HL-60 (cell line): ENCODE measurements around the gene SERPINE2.

Experiments
- DNase-seq, 2 experiments: peaks; one replicate each; pipeline ENCODE4 v3.0.0-alpha.2; 2010 to 2020; ENCODE audit warnings: low read depth in 1 of 2, low spot score in 1 of 2
- H3K27ac ChIP-seq: fragments of 250-450 bp; sonication (Bioruptor Pico); replicated peaks from 2 replicates; pipeline ENCODE4 v1.5.1; 2020; ENCODE audit warnings: mild to moderate bottlenecking, moderate library complexity
- H3K27me3 ChIP-seq: fragments of 250-450 bp; sonication (Bioruptor Pico); 2 replicates; pipeline ENCODE4 v1.5.1; 2021; ENCODE audit warnings: mild to moderate bottlenecking, moderate library complexity; ENCODE audit not compliant: insufficient read depth, poor library complexity, severe bottlenecking
- H3K4me3 ChIP-seq: replicated peaks from 2 replicates; pipeline ENCODE4 v1.5.1; 2011; ENCODE audit warnings: mild to moderate bottlenecking, control low read depth, low read length; ENCODE audit not compliant: insufficient read depth
- GABPA ChIP-seq: IDR thresholded peaks from 2 replicates; pipeline ENCODE4 v1.6.1; 2012; ENCODE audit warnings: low read depth
- POLR2AphosphoS5 ChIP-seq: IDR thresholded peaks from 2 replicates; pipeline ENCODE4 v1.6.1; 2012; ENCODE audit warnings: low read depth
- SPI1 ChIP-seq: IDR thresholded peaks from 2 replicates; pipeline ENCODE4 v1.6.1; 2012; ENCODE audit warnings: low read depth, mild to moderate bottlenecking, borderline replicate concordance
- TF ChIP-seq, protein P1 (sequence below): IDR thresholded peaks from one replicate; pipeline ENCODE4 v1.5.1; 2011; ENCODE audit warnings: low read length, control low read depth, inconsistent platforms; ENCODE audit not compliant: insufficient read depth
- TF ChIP-seq, protein P2 (sequence below): IDR thresholded peaks from 2 replicates; pipeline ENCODE4 v1.6.1; 2012; ENCODE audit warnings: low read depth; ENCODE audit not compliant: insufficient replicate concordance

SERPINE2 gene

DNA sequence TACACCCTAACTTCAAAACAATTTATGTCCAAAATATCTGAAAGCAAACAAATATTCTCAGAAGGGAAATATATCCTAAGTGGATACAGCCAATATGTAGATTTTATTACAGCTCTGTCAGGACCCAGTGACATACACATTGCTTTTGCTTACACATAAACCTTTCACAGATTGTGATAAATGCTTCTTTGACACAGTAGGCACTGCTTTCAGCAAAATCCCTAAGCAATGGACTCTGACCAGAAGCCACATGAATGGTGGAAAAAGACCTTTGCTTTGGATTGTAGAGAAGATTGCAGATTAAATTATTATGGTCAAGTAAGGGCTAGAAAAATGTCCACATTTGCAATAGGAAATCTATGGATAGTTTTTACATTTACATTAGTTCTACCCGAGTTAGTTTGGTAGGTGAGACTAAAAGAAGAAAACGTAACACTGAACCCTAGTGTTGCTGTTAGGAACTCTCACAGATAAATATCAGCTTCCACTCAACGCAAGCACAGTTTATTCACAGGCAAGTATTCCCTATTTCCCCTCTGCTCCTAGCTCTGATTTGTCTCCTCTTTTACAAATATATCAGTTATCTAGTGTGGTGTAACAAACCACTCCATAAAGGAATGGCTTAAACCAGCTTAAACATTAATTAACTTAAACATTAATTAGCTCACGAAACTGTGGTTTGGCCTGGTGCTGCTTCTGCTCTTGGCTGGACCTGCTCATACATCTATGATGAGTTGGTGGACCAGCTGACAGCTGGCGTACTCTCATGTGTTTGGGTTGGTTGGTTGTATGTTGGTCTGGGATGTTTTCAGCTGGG is 23.6 kb upstream of the SERPINE2 start:
- Histone ChIP-seq H3K27me3 (no peaks in the 10 kb centered on the region), H3K27ac (no peak overlapping the region), H3K4me3 (no peak overlapping the region)
- no peak for DNase-seq
- no peak for TF ChIP-seq SPI1
- TF ChIP-seq, protein P1, sequence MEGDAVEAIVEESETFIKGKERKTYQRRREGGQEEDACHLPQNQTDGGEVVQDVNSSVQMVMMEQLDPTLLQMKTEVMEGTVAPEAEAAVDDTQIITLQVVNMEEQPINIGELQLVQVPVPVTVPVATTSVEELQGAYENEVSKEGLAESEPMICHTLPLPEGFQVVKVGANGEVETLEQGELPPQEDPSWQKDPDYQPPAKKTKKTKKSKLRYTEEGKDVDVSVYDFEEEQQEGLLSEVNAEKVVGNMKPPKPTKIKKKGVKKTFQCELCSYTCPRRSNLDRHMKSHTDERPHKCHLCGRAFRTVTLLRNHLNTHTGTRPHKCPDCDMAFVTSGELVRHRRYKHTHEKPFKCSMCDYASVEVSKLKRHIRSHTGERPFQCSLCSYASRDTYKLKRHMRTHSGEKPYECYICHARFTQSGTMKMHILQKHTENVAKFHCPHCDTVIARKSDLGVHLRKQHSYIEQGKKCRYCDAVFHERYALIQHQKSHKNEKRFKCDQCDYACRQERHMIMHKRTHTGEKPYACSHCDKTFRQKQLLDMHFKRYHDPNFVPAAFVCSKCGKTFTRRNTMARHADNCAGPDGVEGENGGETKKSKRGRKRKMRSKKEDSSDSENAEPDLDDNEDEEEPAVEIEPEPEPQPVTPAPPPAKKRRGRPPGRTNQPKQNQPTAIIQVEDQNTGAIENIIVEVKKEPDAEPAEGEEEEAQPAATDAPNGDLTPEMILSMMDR = no peak
- no peak for TF ChIP-seq GABPA
- TF ChIP-seq POLR2AphosphoS5 = no peak
- TF ChIP-seq, protein P2, sequence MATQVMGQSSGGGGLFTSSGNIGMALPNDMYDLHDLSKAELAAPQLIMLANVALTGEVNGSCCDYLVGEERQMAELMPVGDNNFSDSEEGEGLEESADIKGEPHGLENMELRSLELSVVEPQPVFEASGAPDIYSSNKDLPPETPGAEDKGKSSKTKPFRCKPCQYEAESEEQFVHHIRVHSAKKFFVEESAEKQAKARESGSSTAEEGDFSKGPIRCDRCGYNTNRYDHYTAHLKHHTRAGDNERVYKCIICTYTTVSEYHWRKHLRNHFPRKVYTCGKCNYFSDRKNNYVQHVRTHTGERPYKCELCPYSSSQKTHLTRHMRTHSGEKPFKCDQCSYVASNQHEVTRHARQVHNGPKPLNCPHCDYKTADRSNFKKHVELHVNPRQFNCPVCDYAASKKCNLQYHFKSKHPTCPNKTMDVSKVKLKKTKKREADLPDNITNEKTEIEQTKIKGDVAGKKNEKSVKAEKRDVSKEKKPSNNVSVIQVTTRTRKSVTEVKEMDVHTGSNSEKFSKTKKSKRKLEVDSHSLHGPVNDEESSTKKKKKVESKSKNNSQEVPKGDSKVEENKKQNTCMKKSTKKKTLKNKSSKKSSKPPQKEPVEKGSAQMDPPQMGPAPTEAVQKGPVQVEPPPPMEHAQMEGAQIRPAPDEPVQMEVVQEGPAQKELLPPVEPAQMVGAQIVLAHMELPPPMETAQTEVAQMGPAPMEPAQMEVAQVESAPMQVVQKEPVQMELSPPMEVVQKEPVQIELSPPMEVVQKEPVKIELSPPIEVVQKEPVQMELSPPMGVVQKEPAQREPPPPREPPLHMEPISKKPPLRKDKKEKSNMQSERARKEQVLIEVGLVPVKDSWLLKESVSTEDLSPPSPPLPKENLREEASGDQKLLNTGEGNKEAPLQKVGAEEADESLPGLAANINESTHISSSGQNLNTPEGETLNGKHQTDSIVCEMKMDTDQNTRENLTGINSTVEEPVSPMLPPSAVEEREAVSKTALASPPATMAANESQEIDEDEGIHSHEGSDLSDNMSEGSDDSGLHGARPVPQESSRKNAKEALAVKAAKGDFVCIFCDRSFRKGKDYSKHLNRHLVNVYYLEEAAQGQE = no peak

DNA sequence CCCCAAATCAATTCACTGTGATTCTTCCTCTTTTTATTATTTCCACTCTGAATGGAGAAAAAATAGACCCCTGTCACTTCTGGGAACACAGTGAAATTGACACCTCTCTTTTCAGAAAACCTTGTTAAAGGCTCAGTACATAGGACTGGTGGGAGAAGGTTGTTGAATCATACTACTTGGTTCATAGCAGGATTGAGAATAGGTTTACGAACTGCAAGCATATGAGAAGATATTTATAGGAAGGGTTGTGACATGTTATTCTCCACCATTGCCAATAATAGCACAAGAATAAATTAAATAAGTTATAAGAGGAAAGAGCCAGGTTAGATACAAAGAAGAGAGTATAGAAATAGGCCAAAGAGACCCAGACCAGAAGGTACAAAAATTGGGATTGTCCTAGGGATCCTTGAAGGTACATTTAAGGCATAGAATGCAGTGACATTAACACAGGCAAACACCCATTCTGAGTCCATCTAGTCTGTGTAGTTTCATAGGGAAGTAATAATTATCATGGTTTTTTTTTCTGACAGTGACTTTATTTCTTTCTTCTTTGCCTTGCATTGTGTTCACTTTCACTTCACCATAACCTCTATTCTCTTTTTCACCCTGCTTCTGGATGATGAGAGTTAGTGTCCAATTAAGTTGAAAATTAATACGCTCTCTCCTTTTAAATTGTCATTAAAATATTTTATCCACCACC is 21.8 kb upstream of the SERPINE2 start:
- DNase-seq = no peak
- no peaks in the 10 kb centered on the region for H3K27me3 ChIP-seq
- no peak overlapping the region for H3K27ac ChIP-seq
- TF ChIP-seq, protein P2 = no peak
- TF ChIP-seq GABPA = no peak
- no peak for TF ChIP-seq POLR2AphosphoS5
- no peak for TF ChIP-seq SPI1
- TF ChIP-seq, protein P1 = no peak
- H3K4me3 ChIP-seq = no peak overlapping the region

GRCh38 chr2:224059178-224059577 is 20.1 kb upstream of the SERPINE2 start:
- Histone ChIP-seq H3K4me3 (no peak overlapping the region), H3K27ac (no peak overlapping the region), H3K27me3 (no peaks in the 10 kb centered on the region)
- no peak for TF ChIP-seq GABPA
- TF ChIP-seq, protein P1 = no peak
- TF ChIP-seq POLR2AphosphoS5 = no peak
- TF ChIP-seq, protein P2 = no peak
- no peak for TF ChIP-seq SPI1
- DNase-seq = no peak
